Measurements from ENCODE around the gene AUTS2.

AUTS2 gene

GRCh38 chr7:69961436-69961835 is 363.2 kb downstream of the AUTS2 start:
- no peak overlapping the region for H3K4me3 Mint-ChIP-seq

GRCh38 chr7:69962186-69963065 is 364.2 kb downstream of the AUTS2 start:
- H3K4me3 Mint-ChIP-seq = no peak overlapping the region
- H3K36me3 Mint-ChIP-seq (ENCODE audit: low read depth) = no peaks in the 10 kb centered on the region
- H3K4me1 Mint-ChIP-seq (ENCODE audit: low read depth) = peaks cover 6% of the 10 kb centered on the region
- peaks cover 5% of the 10 kb centered on the region for H3K27me3 Mint-ChIP-seq
- no peak for DNase-seq
- H3K9me3 Mint-ChIP-seq = no peaks in the 10 kb centered on the region
- no peak overlapping the region for H3K27ac Mint-ChIP-seq

More at GRCh38 chr7:69961436-69961835, 363.2 kb downstream of the AUTS2 start:
- Mint-ChIP-seq H3K27me3 (no peaks in the 10 kb centered on the region), H3K27ac (no peak overlapping the region), H3K9me3 (no peaks in the 10 kb centered on the region), H3K36me3 (ENCODE audit: low read depth) (no peaks in the 10 kb centered on the region), H3K4me1 (ENCODE audit: low read depth) (peaks cover 6% of the 10 kb centered on the region)
- DNase-seq = no peak

GRCh38 chr7:69963393-69963792 is 365.1 kb downstream of the AUTS2 start:
- Mint-ChIP-seq H3K36me3 (ENCODE audit: low read depth) (no peaks in the 10 kb centered on the region), H3K4me1 (ENCODE audit: low read depth) (peaks cover 7% of the 10 kb centered on the region), H3K9me3 (no peaks in the 10 kb centered on the region), H3K4me3 (no peak overlapping the region), H3K27ac (no peak overlapping the region), H3K27me3 (peaks cover 9% of the 10 kb centered on the region)
- no peak for DNase-seq

GRCh38 chr7:69966766-69967591 is 368.7 kb downstream of the AUTS2 start:
- Mint-ChIP-seq H3K4me1 (ENCODE audit: low read depth) (peaks cover 7% of the 10 kb centered on the region), H3K27me3 (peaks cover 10% of the 10 kb centered on the region), H3K27ac (no peak overlapping the region), H3K4me3 (no peak overlapping the region), H3K9me3 (no peaks in the 10 kb centered on the region), H3K36me3 (ENCODE audit: low read depth) (no peaks in the 10 kb centered on the region)
- DNase-seq = no peak

GRCh38 chr7:69967689-69968450 is 369.6 kb downstream of the AUTS2 start:
- Mint-ChIP-seq H3K9me3 (no peaks in the 10 kb centered on the region), H3K4me1 (ENCODE audit: low read depth) (peaks cover 2% of the 10 kb centered on the region), H3K36me3 (ENCODE audit: low read depth) (no peaks in the 10 kb centered on the region), H3K27me3 (peaks cover 10% of the 10 kb centered on the region), H3K4me3 (no peak overlapping the region), H3K27ac (no peak overlapping the region)
- DNase-seq = no peak

GRCh38 chr7:69968969-69969556 is 370.8 kb downstream of the AUTS2 start:
- DNase-seq = no peak
- no peak overlapping the region for H3K27ac Mint-ChIP-seq

GRCh38 chr7:69981646-69982045 is 383.4 kb downstream of the AUTS2 start:
- no peaks in the 10 kb centered on the region for H3K36me3 Mint-ChIP-seq (ENCODE audit: low read depth)
- no peaks in the 10 kb centered on the region for H3K4me1 Mint-ChIP-seq (ENCODE audit: low read depth)
- no peak overlapping the region for H3K27ac Mint-ChIP-seq
- peaks cover 19% of the 10 kb centered on the region for H3K27me3 Mint-ChIP-seq
- no peak for DNase-seq
- no peaks in the 10 kb centered on the region for H3K9me3 Mint-ChIP-seq
- H3K4me3 Mint-ChIP-seq = no peak overlapping the region

More at GRCh38 chr7:69968969-69969556, 370.8 kb downstream of the AUTS2 start:
- Mint-ChIP-seq H3K9me3 (no peaks in the 10 kb centered on the region), H3K4me1 (ENCODE audit: low read depth) (peaks cover 1% of the 10 kb centered on the region), H3K4me3 (no peak overlapping the region), H3K27me3 (peaks cover 10% of the 10 kb centered on the region), H3K36me3 (ENCODE audit: low read depth) (no peaks in the 10 kb centered on the region)

- Mint-ChIP-seq H3K27me3 (peaks cover 14% of the 10 kb centered on the region), H3K36me3 (ENCODE audit: low read depth) (no peaks in the 10 kb centered on the region), H3K9me3 (no peaks in the 10 kb centered on the region), H3K27ac (no peak overlapping the region), H3K4me3 (no peak overlapping the region), H3K4me1 (ENCODE audit: low read depth) (no peaks in the 10 kb centered on the region)
- no peak for DNase-seq
Measured at GRCh38 chr7:69982197-69982596, 383.9 kb downstream of the AUTS2 start.

- H3K27me3 Mint-ChIP-seq = peaks cover 4% of the 10 kb centered on the region
- H3K9me3 Mint-ChIP-seq = no peaks in the 10 kb centered on the region
- H3K27ac Mint-ChIP-seq = no peak overlapping the region
- no peaks in the 10 kb centered on the region for H3K36me3 Mint-ChIP-seq (ENCODE audit: low read depth)
- no peak overlapping the region for H3K4me3 Mint-ChIP-seq
- DNase-seq = no peak
- no peaks in the 10 kb centered on the region for H3K4me1 Mint-ChIP-seq (ENCODE audit: low read depth)
Measured at GRCh38 chr7:69989551-69989950, 391.3 kb downstream of the AUTS2 start.

GRCh38 chr7:69992938-69993337 is 394.7 kb downstream of the AUTS2 start:
- no peaks in the 10 kb centered on the region for H3K36me3 Mint-ChIP-seq (ENCODE audit: low read depth)
- H3K27ac Mint-ChIP-seq = no peak overlapping the region
- H3K27me3 Mint-ChIP-seq = peaks cover 3% of the 10 kb centered on the region
- no peak overlapping the region for H3K4me3 Mint-ChIP-seq
- H3K4me1 Mint-ChIP-seq (ENCODE audit: low read depth) = no peaks in the 10 kb centered on the region
- H3K9me3 Mint-ChIP-seq = no peaks in the 10 kb centered on the region
- DNase-seq = no peak

- Mint-ChIP-seq H3K27ac (no peak overlapping the region), H3K4me3 (no peak overlapping the region), H3K4me1 (ENCODE audit: low read depth) (no peaks in the 10 kb centered on the region), H3K27me3 (peaks cover 3% of the 10 kb centered on the region), H3K9me3 (no peaks in the 10 kb centered on the region), H3K36me3 (ENCODE audit: low read depth) (no peaks in the 10 kb centered on the region)
- DNase-seq = no peak
Measured at GRCh38 chr7:69994218-69994617, 395.9 kb downstream of the AUTS2 start.

- no peaks in the 10 kb centered on the region for H3K36me3 Mint-ChIP-seq (ENCODE audit: low read depth)
- DNase-seq = no peak
- no peaks in the 10 kb centered on the region for H3K9me3 Mint-ChIP-seq
- no peak overlapping the region for H3K4me3 Mint-ChIP-seq
- no peaks in the 10 kb centered on the region for H3K4me1 Mint-ChIP-seq (ENCODE audit: low read depth)
- H3K27me3 Mint-ChIP-seq = peaks cover 3% of the 10 kb centered on the region
- H3K27ac Mint-ChIP-seq = no peak overlapping the region
Measured at GRCh38 chr7:69994886-69995542, 396.7 kb downstream of the AUTS2 start.

- no peaks in the 10 kb centered on the region for H3K36me3 Mint-ChIP-seq (ENCODE audit: low read depth)
- no peaks in the 10 kb centered on the region for H3K9me3 Mint-ChIP-seq
- no peak overlapping the region for H3K4me3 Mint-ChIP-seq
- DNase-seq = no peak
- H3K27ac Mint-ChIP-seq = no peak overlapping the region
- H3K27me3 Mint-ChIP-seq = no peaks in the 10 kb centered on the region
- no peaks in the 10 kb centered on the region for H3K4me1 Mint-ChIP-seq (ENCODE audit: low read depth)
Measured at GRCh38 chr7:69996121-69996520, 397.8 kb downstream of the AUTS2 start.

All from activated T-cell treated with anti-CD3 and anti-CD28 coated beads, Interleukin-2, amount 50 U/mL, for 24 hours (primary cell).